Measurements from ENCODE around the gene HS2ST1. TPM values are rescaled to one million over a fixed set of nuclear protein-coding genes. Genes with fewer than 3 reads are reported as not detected.

HS2ST1 gene
- total and polyA plus RNA-seq, 10 of the 15 experiments (the other 5 are each of a cell fraction or from before 2014, with no cell fraction given), result 5.4 to 30.8 (median 18.6) TPM

GRCh38 chr1:87115891-87116290 is 201.5 kb downstream of the HS2ST1 start:
- ChIA-PET CTCF (interaction anchor here (0.7 kb wide), 1 partner anchor 32 kb away, joined by 3 read pairs; no protein-coding TSS in a partner anchor), RAD21 (ENCODE audit: unreplicated experiment) (no interaction called here), SMC1A (ENCODE audit: uncharacterized antibody, unreplicated experiment) (interaction anchor here (1.2 kb wide), 1 partner anchor 10 kb away, joined by 6 read pairs; no protein-coding TSS in a partner anchor), POLR2A (interaction anchor here (1.8 kb wide), 1 partner anchor 32 kb away, joined by 4 read pairs; no protein-coding TSS in a partner anchor)
- BruUV-seq (replicated peaks), result no TSS peak
- Histone ChIP-seq H3K4me3 (no peak overlapping the region), H3K4me1 (ENCODE audit: control insufficient read depth, insufficient read depth, low read length) (peaks cover 14% of the 10 kb centered on the region), H3K36me3 (ENCODE audit: control insufficient read depth in 2 of 2, insufficient read depth in 2 of 2, low read length in 1 of 2) (no peaks in the 10 kb centered on the region), H3K27me3 (replicated peaks in 1 of 2; ENCODE audit: control insufficient read depth in 2 of 2, insufficient read depth in 2 of 2, low read length in 1 of 2) (no peaks in the 10 kb centered on the region), H2AFZ (ENCODE audit: control insufficient read depth, low read depth, low read length) (no peak overlapping the region), H3K9ac (ENCODE audit: control insufficient read depth, insufficient read depth, low read length) (no peak overlapping the region), H3K27ac (ENCODE audit: control insufficient read depth, insufficient read depth) (no peak overlapping the region), H3K4me2 (ENCODE audit: control insufficient read depth, insufficient read depth) (no peak overlapping the region), H3K79me2 (ENCODE audit: control insufficient read depth, insufficient read depth, low read length) (no peaks in the 10 kb centered on the region), H4K20me1 (ENCODE audit: control insufficient read depth, insufficient read depth) (0 out of 2 replicates have a peak, but pooled peaks cover 2% of the 10 kb centered on the region), H3K9me3 (replicated peaks; ENCODE audit: control insufficient read depth, insufficient read depth, low read length) (no peaks in the 10 kb centered on the region)
- ATAC-seq (no peak), DNase-seq (ENCODE audit: low read depth, low spot score) (no peak), FAIRE-seq (no peak)
- 79% methylated on average over 3 of the region's 3 CpGs for WGBS (ENCODE audit: insufficient coverage, insufficient replicate concordance, low lambda C conversion rate, missing lambda C conversion rate)
- in situ Hi-C loops (cut with MboI) (no loop called here), intact Hi-C loops (cut with micrococcal nuclease; ENCODE audit: unreplicated experiment) (no loop called here)
- TF ChIP-seq RBBP5 (conservative IDR thresholded peaks at IDR 0.05) (no peak), BCL11A (IDR thresholded peaks at IDR 0.05; ENCODE audit: low read depth, low read length) (no peak), CUX1 (IDR thresholded peaks at IDR 0.05; ENCODE audit: insufficient replicate concordance, low read depth, low read length) (no peak), SREBF1 (IDR thresholded peaks at IDR 0.05; ENCODE audit: low read length) (no peak), ZNF274 (IDR thresholded peaks at IDR 0.05; ENCODE audit: insufficient read depth, insufficient read length) (no peak), ZNF207 (IDR thresholded peaks at IDR 0.05; ENCODE audit: borderline replicate concordance) (no peak), MAX (IDR thresholded peaks at IDR 0.05; ENCODE audit: low read depth, low read length) (no peak), POLR2AphosphoS2 (IDR thresholded peaks at IDR 0.05; ENCODE audit: low read depth, low read length) (no peak), PAX5 (IDR thresholded peaks at IDR 0.05; ENCODE audit: borderline replicate concordance, low read depth, low read length) (no peak), KLF5 (IDR thresholded peaks at IDR 0.05; ENCODE audit: partially characterized antibody) (no peak), NR2F1 (conservative IDR thresholded peaks at IDR 0.05) (no peak), BCLAF1 (IDR thresholded peaks at IDR 0.05) (no peak)
- TF ChIP-seq, protein P1, sequence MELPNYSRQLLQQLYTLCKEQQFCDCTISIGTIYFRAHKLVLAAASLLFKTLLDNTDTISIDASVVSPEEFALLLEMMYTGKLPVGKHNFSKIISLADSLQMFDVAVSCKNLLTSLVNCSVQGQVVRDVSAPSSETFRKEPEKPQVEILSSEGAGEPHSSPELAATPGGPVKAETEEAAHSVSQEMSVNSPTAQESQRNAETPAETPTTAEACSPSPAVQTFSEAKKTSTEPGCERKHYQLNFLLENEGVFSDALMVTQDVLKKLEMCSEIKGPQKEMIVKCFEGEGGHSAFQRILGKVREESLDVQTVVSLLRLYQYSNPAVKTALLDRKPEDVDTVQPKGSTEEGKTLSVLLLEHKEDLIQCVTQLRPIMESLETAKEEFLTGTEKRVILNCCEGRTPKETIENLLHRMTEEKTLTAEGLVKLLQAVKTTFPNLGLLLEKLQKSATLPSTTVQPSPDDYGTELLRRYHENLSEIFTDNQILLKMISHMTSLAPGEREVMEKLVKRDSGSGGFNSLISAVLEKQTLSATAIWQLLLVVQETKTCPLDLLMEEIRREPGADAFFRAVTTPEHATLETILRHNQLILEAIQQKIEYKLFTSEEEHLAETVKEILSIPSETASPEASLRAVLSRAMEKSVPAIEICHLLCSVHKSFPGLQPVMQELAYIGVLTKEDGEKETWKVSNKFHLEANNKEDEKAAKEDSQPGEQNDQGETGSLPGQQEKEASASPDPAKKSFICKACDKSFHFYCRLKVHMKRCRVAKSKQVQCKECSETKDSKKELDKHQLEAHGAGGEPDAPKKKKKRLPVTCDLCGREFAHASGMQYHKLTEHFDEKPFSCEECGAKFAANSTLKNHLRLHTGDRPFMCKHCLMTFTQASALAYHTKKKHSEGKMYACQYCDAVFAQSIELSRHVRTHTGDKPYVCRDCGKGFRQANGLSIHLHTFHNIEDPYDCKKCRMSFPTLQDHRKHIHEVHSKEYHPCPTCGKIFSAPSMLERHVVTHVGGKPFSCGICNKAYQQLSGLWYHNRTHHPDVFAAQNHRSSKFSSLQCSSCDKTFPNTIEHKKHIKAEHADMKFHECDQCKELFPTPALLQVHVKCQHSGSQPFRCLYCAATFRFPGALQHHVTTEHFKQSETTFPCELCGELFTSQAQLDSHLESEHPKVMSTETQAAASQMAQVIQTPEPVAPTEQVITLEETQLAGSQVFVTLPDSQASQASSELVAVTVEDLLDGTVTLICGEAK (IDR thresholded peaks at IDR 0.05; ENCODE audit: borderline replicate concordance), result no peak
